Measurements from ENCODE around the gene NCOA3. TPM values are rescaled to one million over a fixed set of nuclear protein-coding genes. Genes with fewer than 3 reads are reported as not detected.

The NCOA3 gene
- total RNA-seq, 2 donors from 2014 or later = 81.6 to 92.6 TPM

- Mint-ChIP-seq H3K27ac (peak overlapping the region; percentile 72 to 89), H3K9me3 (no peaks in the 10 kb centered on the region), H3K36me3 (peaks cover 11 to 35% of the 10 kb centered on the region in 2 donors)
- no peak for ATAC-seq
- DNase-seq (ENCODE audit: low spot score in 2 of 2) = no peak
Measured at GRCh38 chr20:47508278-47508677, 6.6 kb downstream of the NCOA3 start.

- Mint-ChIP-seq H3K9me3 (no peaks in the 10 kb centered on the region), H3K27ac (peak overlapping the region; percentile 72 to 89), H3K36me3 (peaks cover 7 to 27% of the 10 kb centered on the region in 2 donors)
- no peak for DNase-seq (ENCODE audit: low spot score in 2 of 2)
- peak; percentile 27 to 40 for ATAC-seq
Measured at GRCh38 chr20:47509104-47509661, 7.5 kb downstream of the NCOA3 start.

- peaks cover 7 to 27% of the 10 kb centered on the region in 2 donors for H3K36me3 Mint-ChIP-seq
- H3K27ac Mint-ChIP-seq = peak overlapping the region; percentile 72 to 89
- ATAC-seq (no peak), DNase-seq (ENCODE audit: low spot score in 2 of 2) (no peak)
- H3K9me3 Mint-ChIP-seq = no peaks in the 10 kb centered on the region
Measured at GRCh38 chr20:47509685-47510084, 8.0 kb downstream of the NCOA3 start.

- peak; percentile 92 to 94 for ATAC-seq
- Mint-ChIP-seq H3K9me3 (peaks cover 3 to 9% of the 10 kb centered on the region in 2 donors), H3K27ac (peak overlapping the region; percentile 81 to 89)
Measured at GRCh38 chr20:47515843-47516242, 14.2 kb downstream of the NCOA3 start.

GRCh38 chr20:47521059-47521808, 19.5 kb downstream of the NCOA3 start:
- DNase-seq (ENCODE audit: low spot score in 2 of 2) (no peak), ATAC-seq (peak; percentile 53 to 72)
- peaks cover 9 to 23% of the 10 kb centered on the region in 2 donors for H3K9me3 Mint-ChIP-seq
- H3K27ac Mint-ChIP-seq = peak overlapping the region; percentile 7 to 50
- H3K36me3 Mint-ChIP-seq = peaks cover 24 to 72% of the 10 kb centered on the region in 2 donors

More at GRCh38 chr20:47515843-47516242, 14.2 kb downstream of the NCOA3 start:
- H3K36me3 Mint-ChIP-seq = peaks cover 9 to 48% of the 10 kb centered on the region in 2 donors
- DNase-seq (ENCODE audit: low spot score in 2 of 2) = no peak

- Mint-ChIP-seq H3K9me3 (peaks cover 9 to 27% of the 10 kb centered on the region in 2 donors), H3K27ac (peak overlapping the region; percentile 51 to 75), H3K36me3 (peaks cover 24 to 69% of the 10 kb centered on the region in 2 donors)
- no peak for DNase-seq (ENCODE audit: low spot score in 2 of 2)
- ATAC-seq = no peak
Measured at GRCh38 chr20:47524015-47524784, 22.5 kb downstream of the NCOA3 start.

- H3K27ac Mint-ChIP-seq = peak overlapping the region; percentile 32 to 33
- DNase-seq (ENCODE audit: low spot score in 2 of 2) (no peak), ATAC-seq (no peak)
- H3K9me3 Mint-ChIP-seq = peaks cover 0 to 10% of the 10 kb centered on the region in 2 donors
- H3K36me3 Mint-ChIP-seq = peaks cover 16 to 53% of the 10 kb centered on the region in 2 donors
Measured at GRCh38 chr20:47527004-47527800, 25.5 kb downstream of the NCOA3 start.

- peaks cover 11 to 42% of the 10 kb centered on the region in 2 donors for H3K36me3 Mint-ChIP-seq
- H3K9me3 Mint-ChIP-seq = peaks cover 0 to 5% of the 10 kb centered on the region in 2 donors
- ATAC-seq (no peak), DNase-seq (ENCODE audit: low spot score in 2 of 2) (no peak)
- no peak overlapping the region for H3K27ac Mint-ChIP-seq
Measured at GRCh38 chr20:47529840-47530239, 28.2 kb downstream of the NCOA3 start.

GRCh38 chr20:47531458-47531857, 29.8 kb downstream of the NCOA3 start:
- Mint-ChIP-seq H3K36me3 (peaks cover 11 to 43% of the 10 kb centered on the region in 2 donors), H3K27ac (no peak overlapping the region), H3K9me3 (peaks cover 0 to 5% of the 10 kb centered on the region in 2 donors)
- no peak for ATAC-seq
- DNase-seq (ENCODE audit: low spot score in 2 of 2) = no peak

- ATAC-seq = no peak
- Mint-ChIP-seq H3K9me3 (peaks cover 0 to 4% of the 10 kb centered on the region in 2 donors), H3K27ac (no peak overlapping the region), H3K36me3 (peaks cover 11 to 37% of the 10 kb centered on the region in 2 donors)
- DNase-seq (ENCODE audit: low spot score in 2 of 2) = no peak
Measured at GRCh38 chr20:47532002-47532401, 30.3 kb downstream of the NCOA3 start.

GRCh38 chr20:47533518-47534062, 31.9 kb downstream of the NCOA3 start:
- DNase-seq (ENCODE audit: low spot score in 2 of 2) = no peak
- peaks cover 11 to 27% of the 10 kb centered on the region in 2 donors for H3K36me3 Mint-ChIP-seq

GRCh38 chr20:47534405-47534804, 32.7 kb downstream of the NCOA3 start:
- Mint-ChIP-seq H3K27ac (peak overlapping the region; percentile 63 to 72), H3K36me3 (peaks cover 11 to 27% of the 10 kb centered on the region in 2 donors), H3K9me3 (no peaks in the 10 kb centered on the region)
- DNase-seq (ENCODE audit: low spot score in 2 of 2) (no peak), ATAC-seq (no peak)

More at GRCh38 chr20:47533518-47534062, 31.9 kb downstream of the NCOA3 start:
- no peaks in the 10 kb centered on the region for H3K9me3 Mint-ChIP-seq
- peak overlapping the region in 1 of 2 donors; percentile 22 for H3K27ac Mint-ChIP-seq
- no peak for ATAC-seq

GRCh38 chr20:47535088-47535487, 33.4 kb downstream of the NCOA3 start:
- Mint-ChIP-seq H3K9me3 (no peaks in the 10 kb centered on the region), H3K36me3 (peaks cover 11 to 27% of the 10 kb centered on the region in 2 donors), H3K27ac (peak overlapping the region in 1 of 2 donors; percentile 27)
- DNase-seq (ENCODE audit: low spot score in 2 of 2) = no peak
- no peak for ATAC-seq

- H3K27ac Mint-ChIP-seq = peak overlapping the region; percentile 27 to 55
Measured at GRCh38 chr20:47535994-47536393, 34.3 kb downstream of the NCOA3 start.

GRCh38 chr20:47540443-47541354, 39.0 kb downstream of the NCOA3 start:
- DNase-seq (ENCODE audit: low spot score in 2 of 2) (no peak), ATAC-seq (peak; percentile 52 to 57)
- Mint-ChIP-seq H3K36me3 (peaks cover 0 to 23% of the 10 kb centered on the region in 2 donors), H3K9me3 (no peaks in the 10 kb centered on the region), H3K27ac (peak overlapping the region; percentile 70 to 77)

More at GRCh38 chr20:47535994-47536393, 34.3 kb downstream of the NCOA3 start:
- DNase-seq (ENCODE audit: low spot score in 2 of 2) (no peak), ATAC-seq (no peak)
- Mint-ChIP-seq H3K36me3 (peaks cover 11 to 24% of the 10 kb centered on the region in 2 donors), H3K9me3 (no peaks in the 10 kb centered on the region)

Data from activated naive CD4-positive, alpha-beta T cell treated with anti-CD3 and anti-CD28 coated beads, Interleukin-2, amount 50 U/mL, for 72 hours (primary cell).